MM.1S (cell line): Measurements from ENCODE around the gene C6orf141.

Experiments
- CTCF ChIP-seq: fragments of 300-600 bp; sonication (generic); IDR thresholded peaks from 2 replicates; pipeline ENCODE4 v1.5.1; 2016; ENCODE audit warnings: antibody characterized with exemption, low read length, mixed read lengths
- EZH2 ChIP-seq: fragments of 300-600 bp; sonication (generic); optimal IDR thresholded peaks from 2 replicates; pipeline ENCODE3; 2017; ENCODE audit warnings: low read depth, mild to moderate bottlenecking, antibody characterized with exemption, low read length, mixed read lengths

GRCh38 chr6:49527320-49527719, 23.1 kb upstream of the C6orf141 start:
- TF ChIP-seq CTCF (no peak), EZH2 (no peak)
